Common myeloid progenitor, CD34-positive (primary cell): ENCODE data around the gene WDFY4.

ENCODE experiments used
- CTCF ChIA-PET: fragments of 350-600 bp; sonication (Branson Sonifier 250); formaldehyde crosslinking; loops from one replicate; lab custom pipeline; 2021; ENCODE audit warnings: antibody characterized with exemption; lab: Charles Lee
- POLR2A ChIA-PET: fragments of 350-600 bp; sonication (Branson Sonifier 250); formaldehyde crosslinking; loops from one replicate; lab custom pipeline; 2021; ENCODE audit warnings: antibody characterized with exemption; lab: Charles Lee
- DNase-seq, 3 donors: peaks; one replicate each; pipeline versions ENCODE4 v3.0.0 to v3.0.0-alpha.2; 2013
- H3K27ac ChIP-seq, 2 experiments: 1 replicate in 1 of 2; 2 replicates in 1 of 2; pipeline ENCODE4 v1.7.0; 2013; ENCODE audit warnings: inconsistent platforms in 2 of 2, low read length in 2 of 2, mild to moderate bottlenecking in 2 of 2, low read depth in 1 of 2, moderate library complexity in 1 of 2; ENCODE audit not compliant: severe bottlenecking in 2 of 2, insufficient read depth in 1 of 2, poor library complexity in 1 of 2
- H3K27me3 ChIP-seq, 5 experiments: replicated peaks in 2 of 5; 1 replicate in 3 of 5; 2 replicates in 2 of 5; pipeline versions ENCODE4 v1.6.1 to v1.7.0; 2013; ENCODE audit warnings: low read length in 4 of 5, mild to moderate bottlenecking in 2 of 5, moderate library complexity in 2 of 5, inconsistent platforms in 1 of 5; ENCODE audit not compliant: insufficient read depth in 5 of 5, control insufficient read depth in 4 of 5
- H3K36me3 ChIP-seq, 4 experiments: 1 replicate in 2 of 4; 2 replicates in 2 of 4; pipeline versions ENCODE4 v1.6.1 to v1.7.0; 2013; ENCODE audit warnings: low read length in 3 of 4, control low read depth in 1 of 4, mild to moderate bottlenecking in 1 of 4; ENCODE audit not compliant: control insufficient read depth in 4 of 4, insufficient read depth in 4 of 4
- H3K4me1 ChIP-seq, 4 experiments: 1 replicate in 3 of 4; 2 replicates in 1 of 4; pipeline versions ENCODE4 v1.6.1 to v1.7.1; 2013; ENCODE audit warnings: low read length in 3 of 4, mild to moderate bottlenecking in 3 of 4, control low read depth in 1 of 4, inconsistent platforms in 1 of 4, moderate library complexity in 1 of 4; ENCODE audit not compliant: control insufficient read depth in 4 of 4, insufficient read depth in 4 of 4; ENCODE audit errors: control extremely low read depth in 1 of 4
- H3K4me3 ChIP-seq, 7 experiments: 1 replicate in 4 of 7; 2 replicates in 3 of 7; pipeline versions ENCODE4 v1.5.1 to v1.7.0; 2013; ENCODE audit warnings: mild to moderate bottlenecking in 7 of 7, low read length in 6 of 7, moderate library complexity in 6 of 7, inconsistent platforms in 2 of 7, low read depth in 2 of 7, control low read depth in 1 of 7; ENCODE audit not compliant: insufficient read depth in 4 of 7, control insufficient read depth in 1 of 7; ENCODE audit errors: extremely low read depth in 1 of 7
- H3K9me3 ChIP-seq, 5 experiments: 1 replicate in 4 of 5; 2 replicates in 1 of 5; pipeline versions ENCODE4 v1.6.1 to v1.7.1; 2013; ENCODE audit warnings: low read length in 4 of 5, mild to moderate bottlenecking in 2 of 5, inconsistent platforms in 1 of 5, low read depth in 1 of 5, moderate library complexity in 1 of 5; ENCODE audit not compliant: control insufficient read depth in 4 of 5, insufficient read depth in 2 of 5; ENCODE audit errors: control extremely low read depth in 1 of 5
- WGBS: methylation state at CpG from one replicate; pipeline ENCODE4 v1.1.5; 2013; ENCODE audit not compliant: insufficient coverage; 5-methylcytosine and 5-hydroxymethylcytosine counted together

The WDFY4 gene

DNA sequence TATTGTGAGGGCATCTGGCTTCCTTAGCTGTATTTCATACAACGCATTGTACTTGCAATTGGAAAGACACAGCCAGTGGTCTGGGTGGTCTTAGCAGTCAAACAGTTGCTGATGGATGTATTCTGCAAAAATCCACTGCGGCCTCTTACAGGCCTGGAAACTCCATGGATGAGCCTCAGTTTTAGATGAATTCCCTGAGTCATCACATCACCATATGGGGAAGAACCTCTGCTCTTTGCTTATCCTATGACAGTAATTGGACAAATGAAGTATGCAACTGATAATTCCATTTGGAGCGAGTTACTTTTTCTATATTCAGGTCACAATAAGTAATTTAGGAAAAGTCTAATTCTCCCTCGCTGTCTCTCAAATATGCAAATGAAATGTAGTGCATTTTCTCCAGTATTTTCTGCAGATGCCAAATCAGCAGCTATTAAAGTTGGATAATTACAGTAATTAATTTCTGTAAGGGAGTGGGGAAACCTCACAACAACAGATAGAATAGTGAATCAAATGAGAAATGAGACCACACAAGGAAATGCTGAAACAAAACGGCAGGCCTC, 78.8 kb downstream of the WDFY4 start:
- CTCF ChIA-PET = no interaction called here
- Histone ChIP-seq H3K9me3 (no peaks in the 10 kb centered on the region), H3K27me3 (no peaks in the 10 kb centered on the region), H3K27ac (no peak overlapping the region), H3K4me1 (peaks cover 0 to 8% (median 4%) of the 10 kb centered on the region in 4 experiments), H3K36me3 (peaks cover 0 to 89% (median 23%) of the 10 kb centered on the region in 4 experiments), H3K4me3 (no peak overlapping the region)
- 92% methylated on average over 4 of the region's 5 CpGs for WGBS
- DNase-seq = no peak
- POLR2A ChIA-PET = no interaction called here

- H3K36me3 ChIP-seq = peaks cover 0 to 98% (median 29%) of the 10 kb centered on the region in 4 experiments
- H3K27me3 ChIP-seq = no peaks in the 10 kb centered on the region
- H3K4me1 ChIP-seq = no peaks in the 10 kb centered on the region
- CTCF ChIA-PET = interaction anchor here (0.8 to 1.0 kb wide), 2 partner anchors 21 to 158 kb away, joined by 3 read pairs; no protein-coding TSS in a partner anchor
- 98% methylated on average over 4 of the region's 4 CpGs for WGBS
- no peak for DNase-seq
- no peak overlapping the region for H3K27ac ChIP-seq
- H3K9me3 ChIP-seq = no peaks in the 10 kb centered on the region
- H3K4me3 ChIP-seq = no peak overlapping the region
- POLR2A ChIA-PET = no interaction called here
Measured at GRCh38 chr10:48764486-48764885, 79.8 kb downstream of the WDFY4 start.

GRCh38 chr10:48765039-48765438, 80.4 kb downstream of the WDFY4 start:
- CTCF ChIA-PET = interaction anchor here (1.0 kb wide), 1 partner anchor 22 kb away, joined by 3 read pairs; no protein-coding TSS in a partner anchor
- whole genome bisulfite sequencing = no CpG with 5 or more reads among the region's 1 CpG
- no peak overlapping the region for H3K4me3 ChIP-seq
- no peaks in the 10 kb centered on the region for H3K9me3 ChIP-seq
- peaks cover 0 to 98% (median 29%) of the 10 kb centered on the region in 4 experiments for H3K36me3 ChIP-seq
- DNase-seq = no peak
- POLR2A ChIA-PET = no interaction called here
- H3K27ac ChIP-seq = no peak overlapping the region
- H3K4me1 ChIP-seq = no peaks in the 10 kb centered on the region
- no peaks in the 10 kb centered on the region for H3K27me3 ChIP-seq

GRCh38 chr10:48765527-48765926, 80.9 kb downstream of the WDFY4 start:
- CTCF ChIA-PET = no interaction called here
- 100% methylated on average over 3 of the region's 4 CpGs for whole genome bisulfite sequencing
- no peaks in the 10 kb centered on the region for H3K27me3 ChIP-seq
- H3K27ac ChIP-seq = no peak overlapping the region
- no peak overlapping the region for H3K4me3 ChIP-seq
- peaks cover 0 to 97% (median 26%) of the 10 kb centered on the region in 4 experiments for H3K36me3 ChIP-seq
- no peak for DNase-seq
- H3K9me3 ChIP-seq = no peaks in the 10 kb centered on the region
- no peaks in the 10 kb centered on the region for H3K4me1 ChIP-seq
- POLR2A ChIA-PET = no interaction called here

- ChIA-PET CTCF (interaction anchor here (1.2 kb wide), 1 partner anchor 57 kb away, joined by 3 read pairs; no protein-coding TSS in a partner anchor), POLR2A (no interaction called here)
- Histone ChIP-seq H3K36me3 (peaks cover 0 to 94% (median 22%) of the 10 kb centered on the region in 4 experiments), H3K4me1 (no peaks in the 10 kb centered on the region), H3K4me3 (no peak overlapping the region), H3K9me3 (no peaks in the 10 kb centered on the region), H3K27ac (no peak overlapping the region), H3K27me3 (no peaks in the 10 kb centered on the region)
- DNase-seq = no peak
- 90% methylated on average over 2 of the region's 4 CpGs for WGBS
Measured at GRCh38 chr10:48767373-48768143, 82.9 kb downstream of the WDFY4 start.

- Histone ChIP-seq H3K27me3 (no peaks in the 10 kb centered on the region), H3K9me3 (no peaks in the 10 kb centered on the region), H3K4me3 (no peak overlapping the region), H3K36me3 (peaks cover 0 to 88% (median 21%) of the 10 kb centered on the region in 4 experiments), H3K27ac (no peak overlapping the region), H3K4me1 (no peaks in the 10 kb centered on the region)
- DNase-seq = no peak
- POLR2A ChIA-PET = no interaction called here
- 97% methylated on average over 9 of the region's 14 CpGs for WGBS
- CTCF ChIA-PET = interaction anchor here (1.2 kb wide), 1 partner anchor 58 kb away, joined by 3 read pairs; no protein-coding TSS in a partner anchor
Measured at GRCh38 chr10:48768144-48768766, 83.6 kb downstream of the WDFY4 start.

GRCh38 chr10:48768926-48769325, 84.3 kb downstream of the WDFY4 start:
- DNase-seq = no peak
- WGBS = 100% methylated on average over 3 of the region's 4 CpGs
- H3K36me3 ChIP-seq = peaks cover 0 to 87% (median 21%) of the 10 kb centered on the region in 4 experiments
- H3K27me3 ChIP-seq = no peaks in the 10 kb centered on the region
- H3K27ac ChIP-seq = no peak overlapping the region
- ChIA-PET POLR2A (no interaction called here), CTCF (no interaction called here)
- no peak overlapping the region for H3K4me3 ChIP-seq
- no peaks in the 10 kb centered on the region for H3K9me3 ChIP-seq
- H3K4me1 ChIP-seq = no peaks in the 10 kb centered on the region
